Measurements from ENCODE around the gene PRR12. TPM values are rescaled to one million over a fixed set of nuclear protein-coding genes. Genes with fewer than 3 reads are reported as not detected.
A peak's percentile ranks its signal among the peaks of the same experiment; 100 is the strongest.

The PRR12 gene
- total RNA-seq, 2 experiments from 2014 or later, result 41.7 to 42.2 TPM

DNA sequence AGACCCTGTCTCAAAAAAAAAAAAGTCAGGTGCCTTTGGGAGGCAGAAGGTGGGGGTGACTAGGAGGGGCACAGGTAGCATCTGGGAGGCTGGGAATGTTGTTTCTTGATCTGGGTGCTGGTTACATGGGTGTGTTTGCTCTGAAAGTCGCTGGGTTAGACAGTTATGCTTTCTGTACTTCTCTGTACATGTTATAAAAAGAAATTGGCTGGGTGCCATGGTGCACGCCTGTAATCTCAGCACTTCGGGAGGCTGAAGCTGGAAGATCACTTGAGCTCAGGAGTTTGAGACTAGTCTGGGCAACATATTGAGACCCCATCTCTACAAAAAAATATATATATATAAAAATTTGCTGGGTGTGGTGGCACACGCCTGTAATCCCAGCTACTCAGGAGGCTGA is 25.7 kb upstream of the PRR12 start:
- peak in 4 of 14 experiments; percentile 36 to 72 (median 66) for DNase-seq
- H3K27ac ChIP-seq (ENCODE audit: low read depth in 1 of 2, low read length in 2 of 2), result peak overlapping the region; percentile 73 to 77
- TF ChIP-seq, protein P1, sequence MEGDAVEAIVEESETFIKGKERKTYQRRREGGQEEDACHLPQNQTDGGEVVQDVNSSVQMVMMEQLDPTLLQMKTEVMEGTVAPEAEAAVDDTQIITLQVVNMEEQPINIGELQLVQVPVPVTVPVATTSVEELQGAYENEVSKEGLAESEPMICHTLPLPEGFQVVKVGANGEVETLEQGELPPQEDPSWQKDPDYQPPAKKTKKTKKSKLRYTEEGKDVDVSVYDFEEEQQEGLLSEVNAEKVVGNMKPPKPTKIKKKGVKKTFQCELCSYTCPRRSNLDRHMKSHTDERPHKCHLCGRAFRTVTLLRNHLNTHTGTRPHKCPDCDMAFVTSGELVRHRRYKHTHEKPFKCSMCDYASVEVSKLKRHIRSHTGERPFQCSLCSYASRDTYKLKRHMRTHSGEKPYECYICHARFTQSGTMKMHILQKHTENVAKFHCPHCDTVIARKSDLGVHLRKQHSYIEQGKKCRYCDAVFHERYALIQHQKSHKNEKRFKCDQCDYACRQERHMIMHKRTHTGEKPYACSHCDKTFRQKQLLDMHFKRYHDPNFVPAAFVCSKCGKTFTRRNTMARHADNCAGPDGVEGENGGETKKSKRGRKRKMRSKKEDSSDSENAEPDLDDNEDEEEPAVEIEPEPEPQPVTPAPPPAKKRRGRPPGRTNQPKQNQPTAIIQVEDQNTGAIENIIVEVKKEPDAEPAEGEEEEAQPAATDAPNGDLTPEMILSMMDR (IDR thresholded peaks at IDR 0.05), result no peak
- H3K27me3 ChIP-seq (ENCODE audit: control insufficient read depth in 1 of 2, insufficient read depth in 2 of 2, low read length in 2 of 2), result no peaks in the 10 kb centered on the region
- no peaks in the 10 kb centered on the region for H3K36me3 ChIP-seq (ENCODE audit: insufficient read depth, low read length)
- no peaks in the 10 kb centered on the region for H3K9me3 ChIP-seq (ENCODE audit: control insufficient read depth in 1 of 2, insufficient read depth in 1 of 2, low read length in 2 of 2)
- Mint-ChIP-seq H3K4me1 (ENCODE audit: low read depth) (peaks cover 81% of the 10 kb centered on the region), H3K27ac (peak overlapping the region; percentile 89), H3K9me3 (no peaks in the 10 kb centered on the region), H3K36me3 (ENCODE audit: low read depth) (peaks cover 20% of the 10 kb centered on the region), H3K4me3 (peak overlapping the region; percentile 86), H3K27me3 (no peaks in the 10 kb centered on the region)
- CTCF ChIA-PET, result interaction anchor here (1.2 to 3.3 kb wide), 4 partner anchors 14 to 95 kb away, joined by 3 to 14 read pairs (median 8); no protein-coding TSS in a partner anchor
- ATAC-seq (ENCODE audit: poor library complexity), result no peak
- peaks cover 99% of the 10 kb centered on the region for H3K4me1 ChIP-seq (ENCODE audit: insufficient read depth, low read length)
- H3K4me3 ChIP-seq (ENCODE audit: low read length), result no peak overlapping the region
- intact Hi-C loops (cut with DNase I, micrococcal nuclease), result no loop called here
- POLR2A ChIA-PET, result interaction anchor here (0.9 to 6.5 kb wide), 6 partner anchors 10 to 112 kb away, joined by 3 to 105 read pairs (median 6); partner anchors contain the start of genes ALDH16A1, NOSIP and RPL13A

- Mint-ChIP-seq H3K27me3 (no peaks in the 10 kb centered on the region), H3K36me3 (ENCODE audit: low read depth) (peaks cover 15% of the 10 kb centered on the region), H3K4me3 (no peak overlapping the region), H3K27ac (peak overlapping the region; percentile 89), H3K9me3 (no peaks in the 10 kb centered on the region), H3K4me1 (ENCODE audit: low read depth) (peaks cover 80% of the 10 kb centered on the region)
- DNase-seq, result no peak
- peak overlapping the region; percentile 18 to 73 for H3K27ac ChIP-seq (ENCODE audit: low read depth in 1 of 2, low read length in 2 of 2)
- H3K36me3 ChIP-seq (ENCODE audit: insufficient read depth, low read length), result no peaks in the 10 kb centered on the region
- H3K9me3 ChIP-seq (ENCODE audit: control insufficient read depth in 1 of 2, insufficient read depth in 1 of 2, low read length in 2 of 2), result no peaks in the 10 kb centered on the region
- H3K4me3 ChIP-seq (ENCODE audit: low read length), result no peak overlapping the region
- ChIA-PET POLR2A (interaction anchor here (0.7 to 6.5 kb wide), 5 partner anchors 11 to 110 kb away, joined by 3 to 105 read pairs (median 6); partner anchors contain the start of genes PRMT1 and RPL13A), CTCF (interaction anchor here (1.7 to 3.3 kb wide), 3 partner anchors 20 to 96 kb away, joined by 4 to 14 read pairs (median 7); no protein-coding TSS in a partner anchor)
- ATAC-seq (ENCODE audit: poor library complexity), result no peak
- intact Hi-C loops (cut with DNase I, micrococcal nuclease), result no loop called here
- no peaks in the 10 kb centered on the region for H3K27me3 ChIP-seq (ENCODE audit: control insufficient read depth in 1 of 2, insufficient read depth in 2 of 2, low read length in 2 of 2)
- H3K4me1 ChIP-seq (ENCODE audit: insufficient read depth, low read length), result peaks cover 99% of the 10 kb centered on the region
- TF ChIP-seq, protein P1 (IDR thresholded peaks at IDR 0.05), result no peak
Observed at GRCh38 chr19:49566302-49566701, 24.7 kb upstream of the PRR12 start.

- Mint-ChIP-seq H3K4me3 (peak overlapping the region; percentile 56), H3K27ac (peak overlapping the region; percentile 89), H3K9me3 (no peaks in the 10 kb centered on the region), H3K36me3 (ENCODE audit: low read depth) (peaks cover 18% of the 10 kb centered on the region), H3K4me1 (ENCODE audit: low read depth) (peaks cover 70% of the 10 kb centered on the region), H3K27me3 (no peaks in the 10 kb centered on the region)
- Histone ChIP-seq H3K4me1 (ENCODE audit: insufficient read depth, low read length) (peaks cover 87% of the 10 kb centered on the region), H3K27ac (ENCODE audit: low read depth in 1 of 2, low read length in 2 of 2) (peak overlapping the region; percentile 3 to 47), H3K36me3 (ENCODE audit: insufficient read depth, low read length) (peaks cover 1% of the 10 kb centered on the region), H3K27me3 (ENCODE audit: control insufficient read depth in 1 of 2, insufficient read depth in 2 of 2, low read length in 2 of 2) (no peaks in the 10 kb centered on the region), H3K4me3 (ENCODE audit: low read length) (peak overlapping the region; percentile 0), H3K9me3 (ENCODE audit: control insufficient read depth in 1 of 2, insufficient read depth in 1 of 2, low read length in 2 of 2) (no peaks in the 10 kb centered on the region)
- TF ChIP-seq, protein P1 (IDR thresholded peaks at IDR 0.05), result no peak
- ATAC-seq (ENCODE audit: poor library complexity) (peak; percentile 61), DNase-seq (peak in 13 of 14 experiments; percentile 53 to 95 (median 70))
- ChIA-PET POLR2A (interaction anchor here (0.6 to 6.5 kb wide), 10 partner anchors 9 to 119 kb away, joined by 3 to 150 read pairs (median 16); partner anchors contain the start of genes PRMT1, RPL13A and SCAF1), CTCF (interaction anchor here (3.8 to 5.3 kb wide), 2 partner anchors 9 to 18 kb away, joined by 62 to 134 read pairs; no protein-coding TSS in a partner anchor)
- intact Hi-C loops (cut with DNase I, micrococcal nuclease), result loop anchor here in 1 of 2 experiments (1.0 to 2.0 kb wide), 3 partner anchors 10 to 35 kb away; no protein-coding TSS in a partner anchor
Observed at GRCh38 chr19:49567861-49568441, 23.0 kb upstream of the PRR12 start.
